ENCODE data around the gene MSH6. TPM values are rescaled to one million over a fixed set of nuclear protein-coding genes. Genes with fewer than 3 reads are reported as not detected.

MSH6 gene
- total RNA-seq, 1 experiment from 2014 or later: 280 TPM

DNA sequence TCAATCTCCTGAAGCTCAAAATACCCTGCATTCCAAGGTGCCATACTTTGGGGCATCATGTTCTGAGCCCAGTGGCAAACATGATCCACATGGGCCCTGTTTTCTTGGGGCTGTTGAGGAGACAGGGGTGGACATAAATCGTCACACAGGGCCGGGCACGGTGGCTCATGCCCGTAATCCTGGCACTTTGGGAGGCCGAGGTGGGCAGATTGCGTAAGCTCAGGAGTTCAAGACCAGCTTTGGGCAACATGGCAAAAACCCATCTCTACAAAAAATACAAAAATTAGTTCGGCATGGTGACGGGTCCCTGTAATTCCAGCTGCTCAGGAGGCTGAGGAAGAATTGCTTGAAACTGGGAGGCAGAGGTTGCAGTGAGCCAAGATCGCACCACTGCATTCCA lies 13.6 kb upstream of the MSH6 start:
- no peaks in the 10 kb centered on the region for H3K4me1 ChIP-seq
- DNase-seq: no peak
- no peaks in the 10 kb centered on the region for H3K9me3 ChIP-seq (replicated peaks)
- H3K4me3 ChIP-seq: no peak overlapping the region
- no peak overlapping the region for H3K27ac ChIP-seq
- H3K36me3 ChIP-seq: no peaks in the 10 kb centered on the region
- no peaks in the 10 kb centered on the region for H3K27me3 ChIP-seq

- Histone ChIP-seq H3K27ac (no peak overlapping the region), H3K36me3 (no peaks in the 10 kb centered on the region), H3K4me1 (no peaks in the 10 kb centered on the region), H3K4me3 (no peak overlapping the region), H3K9me3 (replicated peaks) (no peaks in the 10 kb centered on the region), H3K27me3 (no peaks in the 10 kb centered on the region)
- peak; percentile 79 to 82 for DNase-seq
Measured at GRCh38 chr2:47771211-47771610, 11.7 kb upstream of the MSH6 start.

GRCh38 chr2:47772343-47772742 lies 10.6 kb upstream of the MSH6 start:
- Histone ChIP-seq H3K4me3 (no peak overlapping the region), H3K27me3 (no peaks in the 10 kb centered on the region), H3K27ac (no peak overlapping the region), H3K4me1 (no peaks in the 10 kb centered on the region), H3K9me3 (replicated peaks) (no peaks in the 10 kb centered on the region), H3K36me3 (no peaks in the 10 kb centered on the region)
- DNase-seq: no peak

DNA sequence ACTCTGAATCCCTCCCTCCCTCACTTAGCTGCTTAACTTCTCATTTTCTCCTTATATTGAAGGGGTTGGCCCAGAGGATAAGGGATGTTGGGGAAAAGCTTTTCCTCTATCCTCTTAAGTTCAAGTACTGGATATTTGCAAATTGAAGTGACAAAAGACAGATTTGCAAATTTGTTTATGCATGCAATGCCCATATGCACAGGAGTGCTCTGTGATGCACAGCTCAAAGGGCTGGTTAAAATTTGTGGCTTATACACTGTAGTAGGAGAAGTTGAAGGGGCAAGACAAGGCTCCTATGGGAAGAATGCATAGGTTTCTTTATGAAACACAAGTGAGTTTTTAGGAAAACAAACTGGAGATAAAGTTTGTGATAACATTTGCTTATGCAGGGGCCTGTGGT lies 8.4 kb upstream of the MSH6 start:
- DNase-seq: no peak
- no peaks in the 10 kb centered on the region for H3K36me3 ChIP-seq
- no peaks in the 10 kb centered on the region for H3K9me3 ChIP-seq (replicated peaks)
- no peak overlapping the region for H3K4me3 ChIP-seq
- H3K27me3 ChIP-seq: no peaks in the 10 kb centered on the region
- no peaks in the 10 kb centered on the region for H3K4me1 ChIP-seq
- no peak overlapping the region for H3K27ac ChIP-seq

DNA sequence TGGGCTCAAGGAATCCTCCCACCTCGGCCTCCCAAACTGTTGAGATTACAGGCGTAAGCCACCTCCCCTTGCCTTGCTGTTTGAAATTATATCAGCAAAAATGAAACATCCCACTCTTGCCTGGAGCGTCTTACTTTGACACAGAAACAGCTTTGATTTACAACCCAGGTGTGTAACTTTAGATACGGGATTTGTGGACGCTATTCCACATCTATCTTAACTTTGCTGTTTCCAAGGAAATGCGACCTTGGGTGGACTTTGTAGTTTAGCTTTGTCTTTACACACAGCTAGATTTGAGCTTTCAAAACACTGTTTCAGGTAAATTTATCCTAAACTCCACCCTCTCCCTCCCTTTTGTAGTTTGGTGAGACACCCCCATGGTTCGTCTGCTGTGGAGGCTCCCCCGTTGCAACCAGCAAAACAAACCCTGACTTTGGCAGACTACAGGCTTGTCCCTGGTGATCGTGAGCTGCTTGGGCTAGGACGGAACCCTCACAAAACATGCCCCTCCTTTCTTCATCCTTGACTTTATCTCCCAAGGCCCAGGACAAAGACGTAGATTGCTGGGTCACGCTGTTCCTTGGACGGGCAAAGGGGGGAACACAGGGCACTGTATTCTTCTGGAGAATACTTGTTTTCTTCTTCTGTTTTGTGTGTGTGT lies 5.5 kb upstream of the MSH6 start:
- no peak for DNase-seq
- Histone ChIP-seq H3K4me3 (no peak overlapping the region), H3K4me1 (no peaks in the 10 kb centered on the region; the same call in 1 of the 2 replicates), H3K27ac (no peak overlapping the region), H3K9me3 (replicated peaks) (no peaks in the 10 kb centered on the region), H3K27me3 (no peaks in the 10 kb centered on the region), H3K36me3 (no peaks in the 10 kb centered on the region)

GRCh38 chr2:47778698-47779425 lies 4.1 kb upstream of the MSH6 start:
- no peak overlapping the region for H3K4me3 ChIP-seq
- H3K9me3 ChIP-seq (replicated peaks): no peaks in the 10 kb centered on the region

GRCh38 chr2:47779426-47779790 lies 3.5 kb upstream of the MSH6 start:
- Histone ChIP-seq H3K9me3 (replicated peaks) (no peaks in the 10 kb centered on the region), H3K36me3 (peaks cover 4% of the 10 kb centered on the region), H3K4me1 (peaks cover 3% of the 10 kb centered on the region), H3K27ac (no peak overlapping the region), H3K4me3 (no peak overlapping the region), H3K27me3 (no peaks in the 10 kb centered on the region)
- no peak for DNase-seq

More at GRCh38 chr2:47778698-47779425, 4.1 kb upstream of the MSH6 start:
- H3K27ac ChIP-seq: no peak overlapping the region
- H3K27me3 ChIP-seq: no peaks in the 10 kb centered on the region
- no peak for DNase-seq
- H3K36me3 ChIP-seq: peaks cover 2% of the 10 kb centered on the region; the same call in 1 of the 2 replicates
- H3K4me1 ChIP-seq: no peaks in the 10 kb centered on the region; the same call in 1 of the 2 replicates

DNA sequence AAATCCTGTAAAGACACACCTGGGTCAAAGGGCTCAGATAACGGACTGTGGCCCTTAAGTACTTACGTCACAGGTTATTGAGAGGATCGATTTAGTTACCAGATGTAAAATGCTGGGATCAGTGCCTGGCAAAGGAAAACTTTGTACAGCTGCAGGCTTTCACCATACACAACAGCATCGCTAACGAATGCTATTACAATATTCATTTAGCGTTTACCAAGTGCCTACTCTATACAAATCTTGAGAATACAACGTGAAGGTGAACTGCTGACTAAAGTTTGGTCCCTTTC lies 619 bp upstream of the MSH6 start:
- peaks cover 3% of the 10 kb centered on the region for H3K4me1 ChIP-seq
- H3K27me3 ChIP-seq: no peaks in the 10 kb centered on the region
- DNase-seq: no peak
- no peaks in the 10 kb centered on the region for H3K9me3 ChIP-seq (replicated peaks)
- H3K4me3 ChIP-seq: peak overlapping the region; percentile 99
- peaks cover 20% of the 10 kb centered on the region for H3K36me3 ChIP-seq
- peak overlapping the region; percentile 97 for H3K27ac ChIP-seq

GRCh38 chr2:47783486-47784351 lies 774 bp downstream of the MSH6 start:
- peaks cover 20% of the 10 kb centered on the region for H3K36me3 ChIP-seq
- peak; percentile 88 to 89 for DNase-seq
- peak overlapping the region; percentile 97 for H3K27ac ChIP-seq

GRCh38 chr2:47784352-47784851 lies 1.5 kb downstream of the MSH6 start:
- no peak for DNase-seq
- no peak overlapping the region for H3K27ac ChIP-seq
- H3K27me3 ChIP-seq: no peaks in the 10 kb centered on the region

More at GRCh38 chr2:47783486-47784351, 774 bp downstream of the MSH6 start:
- H3K9me3 ChIP-seq (replicated peaks): no peaks in the 10 kb centered on the region
- H3K27me3 ChIP-seq: no peaks in the 10 kb centered on the region
- peaks cover 3% of the 10 kb centered on the region for H3K4me1 ChIP-seq
- peak overlapping the region; percentile 99 for H3K4me3 ChIP-seq

DNA sequence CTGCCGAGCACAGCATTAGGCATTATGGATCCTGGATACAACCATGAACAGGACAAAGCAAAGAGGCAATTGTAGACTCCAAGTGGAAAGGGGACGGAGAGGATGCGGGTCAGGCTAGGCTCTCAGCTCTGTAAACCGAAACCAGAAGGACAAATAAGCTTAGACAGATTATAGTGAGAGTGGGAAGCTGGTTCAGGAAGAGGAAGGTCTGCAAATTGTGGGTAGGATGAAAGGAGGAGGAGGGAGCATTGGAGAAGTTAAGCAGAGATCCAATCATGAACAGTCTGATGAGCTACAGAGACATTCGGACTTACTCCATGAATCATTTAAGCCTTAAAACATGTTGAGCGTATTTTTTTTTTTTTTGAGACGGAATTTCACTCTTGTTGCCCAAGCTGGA lies 3.0 kb downstream of the MSH6 start:
- DNase-seq: peak in 1 of 2 experiments; percentile 14
- no peaks in the 10 kb centered on the region for H3K9me3 ChIP-seq (replicated peaks)
- H3K4me1 ChIP-seq: peaks cover 3% of the 10 kb centered on the region
- H3K27ac ChIP-seq: no peak overlapping the region
- no peaks in the 10 kb centered on the region for H3K27me3 ChIP-seq
- H3K4me3 ChIP-seq: no peak overlapping the region
- H3K36me3 ChIP-seq: peaks cover 35% of the 10 kb centered on the region

More at GRCh38 chr2:47784352-47784851, 1.5 kb downstream of the MSH6 start:
- peaks cover 23% of the 10 kb centered on the region for H3K36me3 ChIP-seq
- H3K9me3 ChIP-seq (replicated peaks): no peaks in the 10 kb centered on the region
- peaks cover 3% of the 10 kb centered on the region for H3K4me1 ChIP-seq
- H3K4me3 ChIP-seq: peak overlapping the region; percentile 99

DNA sequence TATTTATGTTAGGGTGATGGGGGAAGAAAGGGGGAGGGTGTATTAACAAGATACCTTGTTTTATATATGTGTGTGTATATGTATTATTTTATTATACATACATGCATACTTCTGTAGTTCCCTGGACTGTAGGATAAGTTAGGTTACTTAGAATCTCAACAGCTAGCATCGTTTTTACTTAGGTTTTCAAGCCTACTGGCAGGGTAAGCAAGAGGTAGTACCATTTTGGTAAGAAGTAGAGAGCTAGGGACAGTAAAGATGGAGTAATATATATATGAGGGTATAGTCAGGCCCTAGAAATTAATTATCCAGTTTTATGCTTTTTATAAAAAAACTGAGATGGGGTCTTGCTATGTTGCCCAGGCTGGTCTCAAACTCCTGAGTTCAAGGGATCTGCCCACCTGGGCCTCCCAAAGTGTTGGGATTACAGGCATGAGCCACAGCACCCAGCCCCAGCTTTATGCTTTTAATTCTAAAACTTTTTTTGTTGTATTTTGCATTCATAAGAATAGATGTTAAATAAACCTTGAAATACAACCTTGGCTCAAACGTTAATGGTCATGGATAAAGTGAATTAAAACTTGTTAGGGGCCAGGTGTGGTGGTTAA lies 13.2 kb downstream of the MSH6 start:
- Histone ChIP-seq H3K27me3 (no peaks in the 10 kb centered on the region), H3K4me3 (no peak overlapping the region), H3K4me1 (no peaks in the 10 kb centered on the region), H3K36me3 (peaks cover 96% of the 10 kb centered on the region), H3K9me3 (replicated peaks) (no peaks in the 10 kb centered on the region), H3K27ac (no peak overlapping the region)
- no peak for DNase-seq

- H3K9me3 ChIP-seq (replicated peaks): no peaks in the 10 kb centered on the region
- no peak overlapping the region for H3K27ac ChIP-seq
- peaks cover 97% of the 10 kb centered on the region for H3K36me3 ChIP-seq
- DNase-seq: no peak
- no peak overlapping the region for H3K4me3 ChIP-seq
- no peaks in the 10 kb centered on the region for H3K27me3 ChIP-seq
- no peaks in the 10 kb centered on the region for H3K4me1 ChIP-seq
Measured at GRCh38 chr2:47798631-47799030, 15.7 kb downstream of the MSH6 start.

DNA sequence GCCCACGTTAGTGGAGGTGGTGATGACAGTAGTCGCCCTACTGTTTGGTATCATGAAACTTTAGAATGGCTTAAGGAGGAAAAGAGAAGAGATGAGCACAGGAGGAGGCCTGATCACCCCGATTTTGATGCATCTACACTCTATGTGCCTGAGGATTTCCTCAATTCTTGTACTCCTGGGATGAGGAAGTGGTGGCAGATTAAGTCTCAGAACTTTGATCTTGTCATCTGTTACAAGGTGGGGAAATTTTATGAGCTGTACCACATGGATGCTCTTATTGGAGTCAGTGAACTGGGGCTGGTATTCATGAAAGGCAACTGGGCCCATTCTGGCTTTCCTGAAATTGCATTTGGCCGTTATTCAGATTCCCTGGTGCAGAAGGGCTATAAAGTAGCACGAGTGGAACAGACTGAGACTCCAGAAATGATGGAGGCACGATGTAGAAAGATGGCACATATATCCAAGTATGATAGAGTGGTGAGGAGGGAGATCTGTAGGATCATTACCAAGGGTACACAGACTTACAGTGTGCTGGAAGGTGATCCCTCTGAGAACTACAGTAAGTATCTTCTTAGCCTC lies 16.2 kb downstream of the MSH6 start:
- no peaks in the 10 kb centered on the region for H3K27me3 ChIP-seq
- no peaks in the 10 kb centered on the region for H3K9me3 ChIP-seq (replicated peaks)
- no peak overlapping the region for H3K4me3 ChIP-seq
- H3K27ac ChIP-seq: no peak overlapping the region
- peaks cover 97% of the 10 kb centered on the region for H3K36me3 ChIP-seq
- H3K4me1 ChIP-seq: no peaks in the 10 kb centered on the region
- DNase-seq: no peak
